Stimulated activated naive CD8-positive, alpha-beta T cell treated with anti-CD3 and anti-CD28 coated beads, Interleukin-15, Interleukin-2, amounts not matched to agents 100 U/mL and 50 U/mL, for 24 hours (primary cell): ENCODE measurements around the gene FPR1.
A peak's percentile ranks its signal among the peaks of the same experiment; 100 is the strongest.

ENCODE experiments used
- ATAC-seq: fragments of 150-1000 bp; cut with Tn5 transposase; one replicate; pipeline ENCODE4 v1.10.0; 2021
- DNase-seq: peaks from one replicate; pipeline ENCODE4 v3.0.0; 2021

Gene FPR1

GRCh38 chr19:51704626-51705025 is 47.1 kb downstream of the FPR1 start:
- no peak for DNase-seq
- ATAC-seq: no peak

- ATAC-seq: peak; percentile 93
- peak; percentile 97 for DNase-seq
Measured at GRCh38 chr19:51703575-51704515, 47.8 kb downstream of the FPR1 start.

DNA sequence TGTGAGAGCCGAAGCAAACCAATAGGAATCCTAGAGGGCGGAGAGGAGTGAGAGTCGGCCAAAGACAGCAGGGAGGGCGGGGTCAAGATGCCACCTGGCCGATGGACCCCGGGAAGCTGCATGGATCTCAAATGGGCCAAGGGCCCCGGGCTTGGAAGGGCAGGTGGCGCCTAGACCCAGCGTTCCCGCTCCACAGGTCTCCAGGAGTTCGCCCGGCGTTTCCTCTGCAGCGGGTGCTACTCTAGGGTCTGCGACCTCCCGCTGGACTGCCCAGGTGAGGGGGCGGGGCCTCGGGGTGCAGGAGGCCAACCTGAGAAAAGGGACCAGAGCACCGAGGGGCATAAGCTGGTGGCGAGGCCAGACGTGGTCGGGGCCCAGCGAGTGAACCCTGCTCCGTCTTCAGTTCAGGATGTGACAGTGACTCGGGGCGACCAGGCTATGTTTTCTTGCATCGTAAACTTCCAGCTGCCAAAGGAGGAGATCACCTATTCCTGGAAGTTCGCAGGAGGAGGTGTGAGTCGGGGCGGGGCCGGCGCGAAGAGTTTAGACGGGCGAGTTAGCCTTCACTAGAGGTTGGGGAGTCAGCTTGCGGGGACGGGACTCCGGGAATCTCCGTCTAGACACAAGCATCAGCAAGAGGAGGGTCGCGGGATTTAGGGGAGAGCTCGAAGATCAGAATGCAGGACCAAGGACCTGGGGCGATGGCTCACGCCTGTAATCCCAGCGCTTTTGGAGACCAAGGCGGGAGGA is 48.7 kb downstream of the FPR1 start:
- DNase-seq: peak; percentile 20
- no peak for ATAC-seq

DNA sequence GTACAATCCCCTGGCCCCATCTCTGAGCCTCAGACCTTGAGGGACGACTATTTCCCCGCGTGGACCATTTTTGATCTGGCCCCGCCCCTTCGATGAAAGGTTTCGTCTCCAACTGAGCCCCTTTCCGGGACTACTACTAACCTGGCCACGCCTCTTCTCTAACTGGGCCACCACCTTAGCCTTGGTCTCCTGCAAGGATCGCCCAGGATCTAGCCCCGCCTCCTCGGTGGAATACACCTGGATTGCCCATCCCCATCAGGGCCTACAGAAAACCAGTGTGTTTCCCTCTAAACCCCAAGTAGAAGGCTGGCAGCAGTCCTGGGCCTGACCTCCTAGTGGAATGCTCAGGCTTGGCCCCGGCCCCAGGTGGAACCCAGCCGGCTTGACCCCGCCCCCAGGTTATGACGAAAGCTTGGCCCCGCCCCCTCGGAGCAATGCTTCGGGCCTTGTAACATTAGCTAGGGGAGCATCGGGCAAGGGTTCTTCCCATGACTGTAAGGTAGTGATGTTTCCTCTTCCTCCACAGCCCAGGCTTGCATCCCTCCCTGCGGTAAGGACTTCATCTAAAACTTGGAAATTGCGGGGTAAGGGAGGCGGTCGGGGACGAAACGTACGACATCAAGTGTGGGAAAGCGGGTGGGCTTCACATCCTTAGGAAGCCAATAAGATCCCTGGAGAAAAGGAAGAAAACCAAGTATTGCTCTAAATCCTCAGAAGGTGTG is 49.4 kb downstream of the FPR1 start:
- DNase-seq: peak; percentile 64
- ATAC-seq: no peak

DNA sequence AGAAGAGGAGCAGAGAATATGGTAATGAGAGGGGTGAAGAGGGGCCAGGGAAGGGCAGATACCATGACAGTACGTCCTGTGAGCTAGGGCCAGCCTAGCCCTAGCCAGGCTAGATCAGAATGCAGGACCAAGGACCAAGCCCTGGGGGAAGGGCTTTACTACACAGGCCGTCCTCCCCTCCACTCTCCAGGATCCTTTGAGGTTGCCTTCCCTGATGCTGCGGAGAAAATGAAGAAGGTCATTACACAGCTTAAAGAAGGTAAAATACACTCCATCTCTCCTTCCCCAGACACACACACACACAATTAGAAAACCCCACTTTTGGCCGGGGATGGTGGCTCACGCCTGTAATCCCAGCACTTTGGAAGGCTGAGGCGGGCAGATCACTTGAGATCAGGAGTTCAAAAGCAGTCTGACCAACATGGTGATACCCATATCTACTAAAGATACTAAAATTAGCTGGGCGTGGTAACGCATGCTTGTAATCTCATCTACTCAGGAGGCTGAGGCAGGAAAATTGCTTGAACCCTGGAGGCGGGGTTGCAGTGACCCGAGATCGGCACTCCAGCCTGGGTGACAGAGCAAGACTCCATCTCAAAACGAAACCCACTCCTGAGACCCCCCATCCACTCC is 50.1 kb downstream of the FPR1 start:
- DNase-seq (no peak), ATAC-seq (no peak)

GRCh38 chr19:51699170-51699569 is 52.5 kb downstream of the FPR1 start:
- DNase-seq: no peak
- no peak for ATAC-seq

GRCh38 chr19:51698296-51698695 is 53.4 kb downstream of the FPR1 start:
- ATAC-seq (no peak), DNase-seq (no peak)

- DNase-seq: no peak
- ATAC-seq: no peak
Measured at GRCh38 chr19:51697169-51697776, 54.4 kb downstream of the FPR1 start.

- ATAC-seq: no peak
- no peak for DNase-seq
Measured at GRCh38 chr19:51696606-51697005, 55.1 kb downstream of the FPR1 start.
